ENCODE data around the gene MAT1A.

DNA sequence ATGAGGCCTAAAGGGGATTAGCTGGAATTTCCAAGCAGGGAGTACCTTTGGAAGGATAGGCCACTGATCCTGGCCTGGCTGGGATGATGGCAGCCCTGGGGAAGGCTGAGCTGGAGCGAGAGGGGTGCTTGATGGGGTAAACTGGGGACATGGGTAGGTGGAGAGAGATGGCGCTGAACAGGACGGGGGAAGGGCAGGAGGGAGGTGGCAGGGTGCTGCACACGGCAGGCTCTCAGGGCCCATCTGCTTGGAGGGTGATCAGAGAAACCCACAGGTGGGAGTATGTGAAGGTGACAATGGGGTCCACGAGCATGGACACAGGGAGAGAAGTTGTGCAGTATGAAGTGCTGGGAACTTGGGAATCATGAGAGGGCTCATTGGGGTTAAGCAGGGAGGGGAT is 10.3 kb downstream of the MAT1A start:
- TF ChIP-seq JUND (IDR thresholded peaks at IDR 0.05; ENCODE audit: borderline replicate concordance, low read depth, low read length) (no peak), JUND (tag; IDR thresholded peaks at IDR 0.05; ENCODE audit: borderline replicate concordance, low read depth, low read length) (no peak), CTCF (IDR thresholded peaks at IDR 0.05 in 2 of 3, conservative IDR thresholded peaks at IDR 0.05 in 1 of 3; ENCODE audit: insufficient read depth in 2 of 3, low read depth in 1 of 3, low read length in 3 of 3) (no peak), SMAD1 (IDR thresholded peaks at IDR 0.05; ENCODE audit: low read depth, low read length, partially characterized antibody) (no peak), CHD2 (IDR thresholded peaks at IDR 0.05; ENCODE audit: low read depth, low read length) (no peak), SP1 (CRISPR knock-in tag; IDR thresholded peaks at IDR 0.05) (no peak)

Measured in K562 (cell line).